HG03565 (cell line): Measurements from ENCODE around the gene SLC5A9.
"Not testable (repeated sequence)": the region's sequence is repeated elsewhere in the genome, so short reads cannot be mapped to it uniquely, and the experiment has no call there.

Experiments
- ATAC-seq: cut with Tn5 transposase; IDR thresholded peaks from one replicate; pipeline ENCODE4 v1.9.1; 2021; ENCODE audit warnings: mild to moderate bottlenecking, moderate library complexity; ENCODE audit not compliant: unreplicated experiment

SLC5A9 gene

GRCh38 chr1:48213462-48213861 is 9.1 kb upstream of the SLC5A9 start:
- ATAC-seq = not testable (repeated sequence)

GRCh38 chr1:48214366-48214765 is 8.2 kb upstream of the SLC5A9 start:
- ATAC-seq = not testable (repeated sequence)

- no peak for ATAC-seq
Measured at GRCh38 chr1:48214820-48215219, 7.7 kb upstream of the SLC5A9 start.

GRCh38 chr1:48215222-48215621 is 7.3 kb upstream of the SLC5A9 start:
- no peak for ATAC-seq

GRCh38 chr1:48215889-48216288 is 6.6 kb upstream of the SLC5A9 start:
- ATAC-seq = no peak

GRCh38 chr1:48216313-48216712 is 6.2 kb upstream of the SLC5A9 start:
- ATAC-seq = no peak

- no peak for ATAC-seq
Measured at GRCh38 chr1:48216941-48217340, 5.6 kb upstream of the SLC5A9 start.

GRCh38 chr1:48217856-48218255 is 4.7 kb upstream of the SLC5A9 start:
- ATAC-seq = no peak

GRCh38 chr1:48219803-48220202 is 2.7 kb upstream of the SLC5A9 start:
- no peak for ATAC-seq

- ATAC-seq = no peak
Measured at GRCh38 chr1:48221122-48221521, 1.4 kb upstream of the SLC5A9 start.

GRCh38 chr1:48221657-48222056 is 859 bp upstream of the SLC5A9 start:
- no peak for ATAC-seq

GRCh38 chr1:48223366-48224240 is 1.1 kb downstream of the SLC5A9 start:
- ATAC-seq = no peak

GRCh38 chr1:48224791-48225190 is 2.3 kb downstream of the SLC5A9 start:
- ATAC-seq = no peak

GRCh38 chr1:48225579-48225978 is 3.1 kb downstream of the SLC5A9 start:
- no peak for ATAC-seq

GRCh38 chr1:48227165-48228013 is 4.9 kb downstream of the SLC5A9 start:
- ATAC-seq = no peak

GRCh38 chr1:48228156-48228555 is 5.6 kb downstream of the SLC5A9 start:
- no peak for ATAC-seq

GRCh38 chr1:48229317-48229716 is 6.8 kb downstream of the SLC5A9 start:
- ATAC-seq = no peak

GRCh38 chr1:48230236-48230635 is 7.7 kb downstream of the SLC5A9 start:
- no peak for ATAC-seq

- no peak for ATAC-seq
Measured at GRCh38 chr1:48232722-48233121, 10.2 kb downstream of the SLC5A9 start.

- no peak for ATAC-seq
Measured at GRCh38 chr1:48233666-48234485, 11.4 kb downstream of the SLC5A9 start.

- no peak for ATAC-seq
Measured at GRCh38 chr1:48235652-48236051, 13.1 kb downstream of the SLC5A9 start.
